ENCODE results near the gene PEA15.

PEA15 gene, protein sequence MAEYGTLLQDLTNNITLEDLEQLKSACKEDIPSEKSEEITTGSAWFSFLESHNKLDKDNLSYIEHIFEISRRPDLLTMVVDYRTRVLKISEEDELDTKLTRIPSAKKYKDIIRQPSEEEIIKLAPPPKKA

DNA sequence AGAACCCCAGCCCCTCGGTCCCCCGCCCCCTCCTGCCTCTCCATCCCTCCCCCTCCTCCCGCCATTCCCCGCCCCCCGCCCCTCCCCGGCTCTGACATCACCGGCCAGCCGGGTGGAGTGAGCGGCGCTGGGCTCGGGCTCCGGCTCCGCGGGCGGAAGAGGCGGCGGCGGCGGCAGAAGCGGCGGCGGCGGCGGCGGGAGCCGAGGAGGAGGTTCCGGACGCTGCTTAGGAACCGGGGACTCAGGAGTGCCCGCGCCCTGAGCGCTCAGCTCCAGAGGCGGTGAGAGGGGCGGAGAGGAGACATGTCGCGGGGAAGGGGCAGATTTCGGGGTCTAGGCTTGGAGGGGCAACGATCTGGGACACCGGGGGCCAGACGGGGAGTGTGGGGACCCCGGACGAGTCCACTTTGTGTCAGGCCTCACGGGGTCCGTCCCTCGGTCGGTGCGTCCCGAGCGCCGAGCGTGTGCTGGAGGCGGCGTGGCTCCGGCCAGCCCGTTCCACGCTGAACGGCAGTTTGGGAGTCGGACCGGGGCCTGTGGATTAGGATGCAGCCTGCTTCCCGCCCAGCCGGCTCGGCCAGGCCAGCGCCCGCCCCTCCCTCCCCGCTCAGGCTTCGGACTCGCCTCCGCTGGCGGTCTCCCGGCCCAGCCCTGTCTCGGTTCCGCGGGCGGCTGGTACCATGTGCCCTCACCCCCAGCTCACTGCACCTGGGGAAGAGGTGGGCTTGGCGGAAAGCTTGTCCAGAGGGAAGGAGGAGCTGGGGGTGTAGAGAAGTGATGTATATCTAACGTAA, at the start of gene PEA15:
Gene PEA15, plus strand, starts transcription at position 143 of the 794 bp plus-strand sequence. CDS start 6,161 bp downstream, outside the sequence.
- DNase-seq = peak; percentile 88

DNA sequence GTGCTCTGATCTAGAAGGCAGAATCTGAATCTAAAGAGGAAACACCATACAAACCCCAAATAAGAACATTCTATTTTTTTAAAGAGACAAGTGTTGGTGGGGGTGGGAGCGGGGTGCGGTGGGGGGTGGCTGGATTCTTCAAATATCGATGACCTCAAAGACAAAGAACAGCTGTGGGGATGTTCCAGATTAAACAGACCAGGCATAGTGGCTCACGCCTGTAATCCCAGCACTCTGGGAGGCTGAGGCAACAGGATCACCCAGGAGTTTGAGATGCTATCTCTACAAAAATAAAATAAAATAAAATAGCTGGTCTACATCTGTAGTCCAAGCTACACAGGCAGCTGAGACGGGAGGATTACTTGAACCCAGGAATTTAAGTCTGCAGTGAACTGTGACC, 48.8 kb upstream of the PEA15 start:
- DNase-seq = no peak

- DNase-seq = no peak
Observed at GRCh38 chr1:160157174-160157573, 48.0 kb upstream of the PEA15 start.

GRCh38 chr1:160158031-160158430, 47.2 kb upstream of the PEA15 start:
- DNase-seq = no peak

GRCh38 chr1:160158534-160158933, 46.6 kb upstream of the PEA15 start:
- DNase-seq = no peak

DNA sequence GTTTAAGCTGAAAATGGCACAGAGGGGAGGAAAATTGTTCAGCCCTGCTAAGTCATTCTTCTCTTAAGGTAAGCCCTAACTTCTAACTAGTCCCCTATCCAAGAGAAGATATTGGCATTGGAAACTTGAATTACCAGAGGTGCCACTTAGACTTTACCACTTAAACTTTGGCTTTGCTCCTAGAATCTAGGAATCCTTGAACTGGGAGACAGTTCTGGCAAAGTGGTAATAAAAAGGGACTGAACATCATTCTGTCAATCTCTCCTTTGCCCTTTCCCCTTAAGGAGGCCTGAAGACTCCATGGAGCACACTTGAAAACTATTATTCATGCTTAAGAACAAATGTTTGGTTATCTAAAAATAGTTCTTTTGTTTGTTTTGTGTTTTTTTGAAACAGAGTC, 45.3 kb upstream of the PEA15 start:
- no peak for DNase-seq

DNA sequence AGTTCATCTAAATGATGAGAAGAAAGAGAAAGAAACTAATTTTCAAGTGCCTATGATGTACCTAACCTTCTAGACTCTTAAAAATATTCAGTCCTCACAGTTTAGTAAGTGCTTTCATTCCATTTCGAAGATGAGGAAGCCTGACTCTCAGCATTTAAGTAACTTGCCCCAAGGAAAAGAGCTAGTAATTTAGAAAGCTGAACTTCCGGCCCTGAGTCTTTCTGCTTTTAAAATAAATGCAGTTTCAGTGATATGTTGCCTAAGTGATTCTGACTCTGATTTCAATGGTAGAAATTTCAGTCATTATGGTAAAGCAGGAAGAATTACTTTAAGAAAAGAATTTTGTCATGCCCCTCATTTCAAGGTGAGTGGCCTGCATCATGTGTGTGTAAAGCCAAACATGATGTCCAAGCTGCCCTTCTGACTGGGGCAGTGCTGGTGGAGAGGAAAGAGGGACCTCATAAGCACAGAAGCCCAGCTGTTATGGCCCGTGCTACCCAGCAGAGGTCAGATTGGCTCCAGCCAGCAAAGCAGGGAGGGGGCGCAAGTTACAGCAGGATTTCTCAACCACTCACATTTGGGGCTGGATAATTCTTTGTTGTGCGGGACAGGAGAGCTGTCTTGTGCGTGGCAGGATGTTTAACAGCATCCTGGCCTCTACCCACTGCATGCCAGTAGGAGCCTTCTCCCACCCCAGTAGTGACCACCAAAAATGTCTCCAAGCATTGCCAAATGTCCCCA, 43.0 kb upstream of the PEA15 start:
- DNase-seq = no peak

DNA sequence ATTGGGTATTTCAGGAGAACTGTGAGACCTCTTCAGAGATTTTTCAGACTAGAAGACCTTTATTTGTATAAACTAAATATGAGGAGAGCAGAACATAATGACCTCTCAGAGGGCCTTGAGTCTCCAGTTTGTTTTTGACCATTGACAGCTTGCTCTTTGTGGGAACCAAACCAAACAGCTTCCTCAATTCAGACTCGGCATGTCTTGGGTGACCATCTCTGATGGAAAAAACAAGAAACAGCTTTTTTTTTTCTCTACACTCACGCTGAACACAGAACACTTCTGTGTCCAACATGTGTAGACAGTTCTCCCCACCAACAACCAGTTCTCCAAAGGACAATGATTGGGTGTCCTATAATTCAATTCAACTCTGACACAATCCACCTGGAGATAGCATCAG, 42.3 kb upstream of the PEA15 start:
- no peak for DNase-seq

DNA sequence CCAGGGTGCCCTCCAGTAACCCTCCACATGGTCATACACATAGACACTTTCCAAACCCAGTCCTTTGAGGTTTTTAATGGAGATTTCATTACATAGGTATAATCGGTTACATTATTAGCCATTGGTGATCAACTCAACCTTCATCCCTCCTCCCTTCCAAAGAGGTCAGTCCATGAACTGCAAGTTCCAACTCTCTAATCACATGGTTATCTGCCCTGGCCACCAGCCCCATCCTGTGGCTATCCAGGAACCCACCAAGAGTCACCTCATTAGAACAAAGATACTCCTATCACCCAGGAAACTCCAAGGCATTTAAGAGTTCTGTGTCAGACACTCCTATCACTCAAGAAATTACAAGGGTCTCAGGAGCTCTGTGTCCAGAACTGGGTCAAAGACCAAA, 41.6 kb upstream of the PEA15 start:
- no peak for DNase-seq

GRCh38 chr1:160164121-160164520, 41.1 kb upstream of the PEA15 start:
- no peak for DNase-seq

DNA sequence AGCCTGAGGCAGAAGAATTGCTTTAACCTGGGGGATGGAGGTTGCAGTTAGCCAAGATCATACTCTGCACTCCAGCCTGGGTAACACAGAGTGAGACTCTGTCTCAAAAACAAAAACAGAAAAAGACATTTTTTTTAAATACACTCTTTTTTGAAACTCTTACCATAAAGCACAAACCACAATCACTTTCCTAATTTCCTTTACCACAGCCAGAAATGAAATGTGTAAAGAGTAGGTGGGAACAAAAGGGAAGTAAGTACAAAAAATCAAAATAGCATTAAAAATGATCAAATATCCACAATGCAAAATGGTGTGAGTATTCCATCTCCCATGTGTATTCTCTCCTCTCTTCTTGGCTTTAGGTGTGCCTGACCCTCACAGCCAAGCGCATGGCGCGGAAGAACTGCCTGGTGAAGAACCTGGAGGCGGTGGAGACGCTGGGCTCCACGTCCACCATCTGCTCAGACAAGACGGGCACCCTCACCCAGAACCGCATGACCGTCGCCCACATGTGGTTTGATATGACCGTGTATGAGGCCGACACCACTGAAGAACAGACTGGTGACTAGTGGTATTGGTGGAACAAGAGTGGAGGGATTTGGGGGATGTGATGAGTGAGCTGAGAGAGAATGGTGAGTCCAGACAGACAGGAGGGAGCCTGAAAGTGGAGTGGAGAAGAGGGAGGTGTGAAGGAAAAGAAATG, 38.9 kb upstream of the PEA15 start:
- DNase-seq = no peak

GRCh38 chr1:160167056-160167455, 38.1 kb upstream of the PEA15 start:
- no peak for DNase-seq

GRCh38 chr1:160167580-160167979, 37.6 kb upstream of the PEA15 start:
- no peak for DNase-seq

GRCh38 chr1:160168016-160168415, 37.2 kb upstream of the PEA15 start:
- DNase-seq = no peak

GRCh38 chr1:160168609-160169369, 36.4 kb upstream of the PEA15 start:
- no peak for DNase-seq

DNA sequence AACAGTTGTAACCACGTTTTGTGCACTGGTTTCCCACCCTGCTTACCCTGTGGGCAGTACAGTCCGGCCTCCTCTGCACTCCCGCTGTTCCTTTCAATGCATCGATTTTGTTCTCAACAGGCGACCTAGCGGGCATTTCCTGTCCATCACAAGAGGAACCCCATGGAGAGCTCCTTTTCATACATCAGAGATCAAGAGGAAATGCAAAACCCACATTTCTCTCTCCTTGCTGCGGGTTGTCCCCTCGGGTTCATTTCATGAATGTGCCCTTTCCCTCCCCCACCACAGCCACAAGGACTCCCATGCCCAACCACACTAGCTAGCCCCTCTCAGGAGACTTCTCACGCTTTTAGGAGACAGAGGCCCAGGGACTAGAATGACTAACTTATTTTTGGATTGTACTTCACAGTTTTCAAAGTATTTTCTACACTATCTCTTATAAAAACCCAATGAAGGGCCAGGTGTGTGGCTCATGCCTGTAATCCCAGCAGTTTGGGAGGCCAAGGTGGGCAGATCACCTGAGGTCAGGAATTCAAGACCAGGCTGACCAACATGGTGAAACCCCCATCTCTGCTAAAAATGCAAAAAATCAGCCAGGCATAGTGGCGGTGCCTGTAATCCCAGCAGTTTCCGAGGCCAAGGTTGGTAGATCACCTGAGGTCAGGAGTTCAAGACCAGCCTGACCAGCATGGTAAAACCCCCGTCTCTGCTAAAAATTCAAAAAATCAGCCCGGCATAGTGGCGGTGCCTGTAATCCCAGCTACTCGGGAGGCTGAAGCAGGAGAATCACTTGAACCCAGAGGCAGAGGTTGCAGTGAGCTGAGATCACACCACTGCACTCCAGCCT, 35.4 kb upstream of the PEA15 start:
- DNase-seq = no peak

- DNase-seq = no peak
Observed at GRCh38 chr1:160171354-160171753, 33.8 kb upstream of the PEA15 start.

- no peak for DNase-seq
Observed at GRCh38 chr1:160171980-160172379, 33.2 kb upstream of the PEA15 start.

GRCh38 chr1:160177231-160177630, 28.0 kb upstream of the PEA15 start:
- no peak for DNase-seq

GRCh38 chr1:160177667-160178066, 27.5 kb upstream of the PEA15 start:
- no peak for DNase-seq

- no peak for DNase-seq
Observed at GRCh38 chr1:160178731-160179130, 26.5 kb upstream of the PEA15 start.

- DNase-seq = no peak
Observed at GRCh38 chr1:160179336-160179735, 25.8 kb upstream of the PEA15 start.
